Stimulated activated naive CD8-positive, alpha-beta T cell treated with anti-CD3 and anti-CD28 coated beads, Interleukin-15, Interleukin-2, amounts not matched to agents 100 ng/mL and 50 ng/mL, for 24 hours (primary cell): Measurements from ENCODE around the gene FLNA.
A peak's percentile ranks its signal among the peaks of the same experiment; 100 is the strongest.
"Not testable (repeated sequence)": the region's sequence is repeated elsewhere in the genome, so short reads cannot be mapped to it uniquely, and the experiment has no call there.

ENCODE experiments used
- H3K27ac Mint-ChIP-seq: one replicate; pipeline ENCODE4 v1.8.0; 2021; ENCODE audit warnings: mild to moderate bottlenecking, mixed read lengths
- H3K27me3 Mint-ChIP-seq: one replicate; pipeline ENCODE4 v1.8.0; 2021; ENCODE audit warnings: mixed read lengths
- H3K36me3 Mint-ChIP-seq: one replicate; pipeline ENCODE4 v1.8.0; 2021; ENCODE audit warnings: low read depth, mixed read lengths
- H3K4me1 Mint-ChIP-seq: one replicate; pipeline ENCODE4 v1.8.0; 2021; ENCODE audit warnings: low read depth, mixed read lengths
- H3K4me3 Mint-ChIP-seq: one replicate; pipeline ENCODE4 v1.8.0; 2021; ENCODE audit warnings: mild to moderate bottlenecking, mixed read lengths
- H3K9me3 Mint-ChIP-seq: one replicate; pipeline ENCODE4 v1.8.0; 2021; ENCODE audit warnings: mixed read lengths

FLNA gene

GRCh38 chrX:154350429-154351182 is 23.8 kb downstream of the FLNA start:
- no peak overlapping the region for H3K4me3 Mint-ChIP-seq
- peaks cover 13% of the 10 kb centered on the region for H3K36me3 Mint-ChIP-seq
- H3K27me3 Mint-ChIP-seq, result no peaks in the 10 kb centered on the region
- peak overlapping the region; percentile 58 for H3K27ac Mint-ChIP-seq
- peaks cover 38% of the 10 kb centered on the region for H3K4me1 Mint-ChIP-seq
- no peaks in the 10 kb centered on the region for H3K9me3 Mint-ChIP-seq

- Mint-ChIP-seq H3K27me3 (no peaks in the 10 kb centered on the region), H3K27ac (no peak overlapping the region), H3K4me1 (peaks cover 38% of the 10 kb centered on the region), H3K9me3 (no peaks in the 10 kb centered on the region), H3K36me3 (peaks cover 13% of the 10 kb centered on the region), H3K4me3 (no peak overlapping the region)
These were observed 24.5 kb downstream of the FLNA start for GRCh38 chrX:154349979-154350378.

- Mint-ChIP-seq H3K27me3 (no peaks in the 10 kb centered on the region), H3K4me1 (peaks cover 38% of the 10 kb centered on the region), H3K9me3 (no peaks in the 10 kb centered on the region), H3K36me3 (peaks cover 13% of the 10 kb centered on the region), H3K4me3 (no peak overlapping the region), H3K27ac (peak overlapping the region; percentile 45)
These were observed 25.0 kb downstream of the FLNA start for GRCh38 chrX:154349359-154349935.

- Mint-ChIP-seq H3K27ac (no peak overlapping the region), H3K27me3 (no peaks in the 10 kb centered on the region), H3K4me1 (peaks cover 34% of the 10 kb centered on the region), H3K9me3 (no peaks in the 10 kb centered on the region), H3K36me3 (peaks cover 13% of the 10 kb centered on the region), H3K4me3 (no peak overlapping the region)
These were observed 25.6 kb downstream of the FLNA start for GRCh38 chrX:154348646-154349358.

GRCh38 chrX:154348114-154348531 is 26.3 kb downstream of the FLNA start:
- H3K27me3 Mint-ChIP-seq, result no peaks in the 10 kb centered on the region
- H3K27ac Mint-ChIP-seq, result peak overlapping the region; percentile 31
- H3K4me3 Mint-ChIP-seq, result no peak overlapping the region
- H3K4me1 Mint-ChIP-seq, result peaks cover 27% of the 10 kb centered on the region
- H3K9me3 Mint-ChIP-seq, result no peaks in the 10 kb centered on the region
- peaks cover 10% of the 10 kb centered on the region for H3K36me3 Mint-ChIP-seq

GRCh38 chrX:154343620-154344019 is 30.8 kb downstream of the FLNA start:
- H3K36me3 Mint-ChIP-seq, H3K9me3 Mint-ChIP-seq, H3K27me3 Mint-ChIP-seq, H3K4me3 Mint-ChIP-seq, H3K27ac Mint-ChIP-seq: not testable (repeated sequence)
- H3K4me1 Mint-ChIP-seq, result peaks cover 13% of the 10 kb centered on the region

- not testable (repeated sequence) for H3K9me3 Mint-ChIP-seq, H3K27me3 Mint-ChIP-seq, H3K27ac Mint-ChIP-seq, H3K4me3 Mint-ChIP-seq, H3K36me3 Mint-ChIP-seq, H3K4me1 Mint-ChIP-seq
These were observed 31.4 kb downstream of the FLNA start for GRCh38 chrX:154343063-154343462.

- H3K27me3 Mint-ChIP-seq, H3K4me1 Mint-ChIP-seq, H3K36me3 Mint-ChIP-seq, H3K4me3 Mint-ChIP-seq, H3K9me3 Mint-ChIP-seq, H3K27ac Mint-ChIP-seq: not testable (repeated sequence)
These were observed 32.8 kb downstream of the FLNA start for GRCh38 chrX:154341399-154342298.

- Mint-ChIP-seq H3K36me3 (no peaks in the 10 kb centered on the region), H3K4me3 (peak overlapping the region; percentile 54), H3K27me3 (no peaks in the 10 kb centered on the region), H3K9me3 (no peaks in the 10 kb centered on the region), H3K27ac (peak overlapping the region; percentile 96), H3K4me1 (peaks cover 35% of the 10 kb centered on the region)
These were observed 39.9 kb downstream of the FLNA start for GRCh38 chrX:154334496-154334895.

- H3K36me3 Mint-ChIP-seq, result no peaks in the 10 kb centered on the region
- peak overlapping the region; percentile 96 for H3K27ac Mint-ChIP-seq
- H3K4me1 Mint-ChIP-seq, result peaks cover 36% of the 10 kb centered on the region
- H3K27me3 Mint-ChIP-seq, result no peaks in the 10 kb centered on the region
- no peaks in the 10 kb centered on the region for H3K9me3 Mint-ChIP-seq
- H3K4me3 Mint-ChIP-seq, result peak overlapping the region; percentile 54
These were observed 40.6 kb downstream of the FLNA start for GRCh38 chrX:154333837-154334271.

- Mint-ChIP-seq H3K4me3 (no peak overlapping the region), H3K4me1 (peaks cover 41% of the 10 kb centered on the region), H3K27ac (no peak overlapping the region), H3K27me3 (no peaks in the 10 kb centered on the region), H3K36me3 (no peaks in the 10 kb centered on the region), H3K9me3 (no peaks in the 10 kb centered on the region)
These were observed 41.3 kb downstream of the FLNA start for GRCh38 chrX:154333116-154333515.

- Mint-ChIP-seq H3K27me3 (no peaks in the 10 kb centered on the region), H3K4me3 (no peak overlapping the region), H3K4me1 (peaks cover 47% of the 10 kb centered on the region), H3K27ac (no peak overlapping the region), H3K36me3 (no peaks in the 10 kb centered on the region), H3K9me3 (no peaks in the 10 kb centered on the region)
These were observed 41.9 kb downstream of the FLNA start for GRCh38 chrX:154332561-154332960.

GRCh38 chrX:154329294-154329693 is 45.1 kb downstream of the FLNA start:
- Mint-ChIP-seq H3K4me3 (no peak overlapping the region), H3K9me3 (no peaks in the 10 kb centered on the region), H3K36me3 (no peaks in the 10 kb centered on the region), H3K27me3 (no peaks in the 10 kb centered on the region), H3K27ac (no peak overlapping the region), H3K4me1 (peaks cover 52% of the 10 kb centered on the region)

GRCh38 chrX:154328646-154329045 is 45.8 kb downstream of the FLNA start:
- no peaks in the 10 kb centered on the region for H3K9me3 Mint-ChIP-seq
- H3K27ac Mint-ChIP-seq, result no peak overlapping the region
- H3K36me3 Mint-ChIP-seq, result no peaks in the 10 kb centered on the region
- no peak overlapping the region for H3K4me3 Mint-ChIP-seq
- H3K4me1 Mint-ChIP-seq, result peaks cover 45% of the 10 kb centered on the region
- no peaks in the 10 kb centered on the region for H3K27me3 Mint-ChIP-seq
